BE2C (cell line): ENCODE measurements around the gene ASTN2.

Source experiments
- DNase-seq: peaks from one replicate; pipeline ENCODE4 v3.0.0-alpha.2; 2020
- H3K27me3 ChIP-seq: fragments of 250-450 bp; sonication (Bioruptor Pico); 2 replicates; pipeline ENCODE4 v1.5.1; 2020; ENCODE audit warnings: mild to moderate bottlenecking
- H3K36me3 ChIP-seq: fragments of 250-450 bp; sonication (Bioruptor Pico); 2 replicates; pipeline ENCODE4 v1.5.1; 2020; ENCODE audit warnings: mild to moderate bottlenecking
- H3K4me1 ChIP-seq: fragments of 250-450 bp; sonication (Bioruptor Pico); 2 replicates; pipeline ENCODE4 v1.5.1; 2020
- H3K4me3 ChIP-seq: 2 replicates; pipeline ENCODE4 v1.5.1; 2011; ENCODE audit warnings: low read depth, low read length
- H3K9me3 ChIP-seq: fragments of 250-450 bp; sonication (Bioruptor Pico); 2 replicates; pipeline ENCODE4 v1.5.1; 2020
- TF ChIP-seq, protein P1 (sequence below): IDR thresholded peaks from 2 replicates; pipeline ENCODE4 v1.5.1; 2012; ENCODE audit warnings: mild to moderate bottlenecking, low read depth, low read length

The ASTN2 gene

DNA sequence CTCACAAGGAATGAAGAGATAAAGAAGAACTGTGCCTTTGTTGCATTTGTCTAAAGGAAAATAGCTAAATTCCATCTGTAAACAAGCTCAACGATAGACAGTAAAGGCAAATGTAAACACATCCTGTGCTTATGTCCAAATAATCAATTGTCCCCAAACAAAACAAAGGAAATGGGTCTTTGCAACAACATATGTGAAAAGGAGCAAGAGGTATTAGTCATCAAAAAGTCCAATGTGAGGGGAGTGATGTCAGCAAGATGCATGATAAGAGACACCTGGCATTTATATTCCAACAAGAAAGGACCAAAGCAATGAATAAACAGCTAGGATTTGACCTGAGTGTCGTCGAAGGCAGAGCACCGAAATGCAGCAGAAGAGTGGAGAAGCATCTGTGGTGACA is 209.1 kb downstream of the ASTN2 start:
- Histone ChIP-seq H3K4me3 (no peak overlapping the region), H3K27me3 (no peaks in the 10 kb centered on the region), H3K4me1 (peaks cover 11% of the 10 kb centered on the region), H3K36me3 (peaks cover 41% of the 10 kb centered on the region), H3K9me3 (no peaks in the 10 kb centered on the region; the same call in 1 of the 2 replicates)
- no peak for DNase-seq
- TF ChIP-seq, protein P1, sequence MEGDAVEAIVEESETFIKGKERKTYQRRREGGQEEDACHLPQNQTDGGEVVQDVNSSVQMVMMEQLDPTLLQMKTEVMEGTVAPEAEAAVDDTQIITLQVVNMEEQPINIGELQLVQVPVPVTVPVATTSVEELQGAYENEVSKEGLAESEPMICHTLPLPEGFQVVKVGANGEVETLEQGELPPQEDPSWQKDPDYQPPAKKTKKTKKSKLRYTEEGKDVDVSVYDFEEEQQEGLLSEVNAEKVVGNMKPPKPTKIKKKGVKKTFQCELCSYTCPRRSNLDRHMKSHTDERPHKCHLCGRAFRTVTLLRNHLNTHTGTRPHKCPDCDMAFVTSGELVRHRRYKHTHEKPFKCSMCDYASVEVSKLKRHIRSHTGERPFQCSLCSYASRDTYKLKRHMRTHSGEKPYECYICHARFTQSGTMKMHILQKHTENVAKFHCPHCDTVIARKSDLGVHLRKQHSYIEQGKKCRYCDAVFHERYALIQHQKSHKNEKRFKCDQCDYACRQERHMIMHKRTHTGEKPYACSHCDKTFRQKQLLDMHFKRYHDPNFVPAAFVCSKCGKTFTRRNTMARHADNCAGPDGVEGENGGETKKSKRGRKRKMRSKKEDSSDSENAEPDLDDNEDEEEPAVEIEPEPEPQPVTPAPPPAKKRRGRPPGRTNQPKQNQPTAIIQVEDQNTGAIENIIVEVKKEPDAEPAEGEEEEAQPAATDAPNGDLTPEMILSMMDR, result no peak

DNA sequence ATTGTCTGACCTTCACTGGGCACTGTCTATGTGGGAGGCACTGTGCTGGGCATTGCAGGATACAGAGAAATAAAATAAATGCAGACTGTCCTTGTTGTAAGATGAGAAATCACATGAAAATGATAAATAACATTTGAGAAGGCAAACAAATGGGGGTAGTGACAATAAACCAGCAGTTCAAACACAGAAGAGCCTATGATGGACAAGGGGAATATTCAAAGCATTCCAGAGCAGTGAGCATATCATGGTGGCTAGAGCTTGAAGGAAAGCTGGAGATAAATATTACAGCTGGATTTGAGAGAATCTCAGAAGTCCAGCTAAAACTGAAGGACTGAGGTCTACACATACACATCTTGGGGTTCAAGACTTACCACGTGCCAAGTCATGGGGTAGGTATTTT is 209.9 kb downstream of the ASTN2 start:
- Histone ChIP-seq H3K36me3 (peaks cover 39% of the 10 kb centered on the region), H3K9me3 (no peaks in the 10 kb centered on the region; the same call in 1 of the 2 replicates), H3K4me1 (peaks cover 11% of the 10 kb centered on the region), H3K4me3 (no peak overlapping the region), H3K27me3 (no peaks in the 10 kb centered on the region)
- DNase-seq, result no peak
- TF ChIP-seq, protein P1, result no peak

DNA sequence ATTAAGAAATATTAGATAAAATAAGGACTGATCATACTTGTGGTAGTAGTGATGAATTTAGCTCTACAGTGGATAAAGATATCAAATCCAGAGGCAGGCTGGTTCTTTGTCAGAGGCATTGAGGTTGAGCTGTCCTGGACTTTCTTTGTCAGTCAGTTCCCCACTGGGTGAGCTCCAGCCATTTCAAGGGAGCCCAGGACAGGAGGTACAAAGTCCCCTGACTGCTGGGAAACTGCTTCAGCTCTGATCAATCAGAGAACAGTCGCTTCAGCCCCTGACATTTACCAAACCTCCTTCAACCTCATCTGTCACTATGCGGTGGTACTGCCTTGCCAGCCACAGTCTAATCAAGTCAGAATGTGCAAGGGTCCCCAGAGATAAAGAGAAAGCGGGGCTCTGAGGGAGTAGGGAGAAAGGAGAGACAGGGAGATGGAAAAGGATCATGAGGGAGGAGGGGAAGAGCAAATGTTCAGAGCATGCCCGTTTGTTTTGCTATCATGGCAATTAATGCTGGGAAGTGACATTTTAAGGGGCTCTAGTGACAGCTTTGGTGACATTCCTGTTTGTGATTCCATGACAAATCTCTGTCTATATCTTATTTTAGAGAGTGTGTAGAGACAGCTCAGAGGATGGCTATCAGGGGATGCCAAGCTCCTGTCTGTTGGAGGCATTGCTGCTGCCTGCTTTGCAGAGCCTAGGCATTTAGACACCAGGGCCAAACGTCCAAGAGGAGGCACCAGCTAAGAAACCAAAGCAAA is 223.2 kb downstream of the ASTN2 start:
- TF ChIP-seq, protein P1, result no peak
- Histone ChIP-seq H3K4me1 (peaks cover 43% of the 10 kb centered on the region), H3K9me3 (no peaks in the 10 kb centered on the region), H3K27me3 (no peaks in the 10 kb centered on the region), H3K4me3 (no peak overlapping the region), H3K36me3 (peaks cover 10% of the 10 kb centered on the region)
- no peak for DNase-seq

DNA sequence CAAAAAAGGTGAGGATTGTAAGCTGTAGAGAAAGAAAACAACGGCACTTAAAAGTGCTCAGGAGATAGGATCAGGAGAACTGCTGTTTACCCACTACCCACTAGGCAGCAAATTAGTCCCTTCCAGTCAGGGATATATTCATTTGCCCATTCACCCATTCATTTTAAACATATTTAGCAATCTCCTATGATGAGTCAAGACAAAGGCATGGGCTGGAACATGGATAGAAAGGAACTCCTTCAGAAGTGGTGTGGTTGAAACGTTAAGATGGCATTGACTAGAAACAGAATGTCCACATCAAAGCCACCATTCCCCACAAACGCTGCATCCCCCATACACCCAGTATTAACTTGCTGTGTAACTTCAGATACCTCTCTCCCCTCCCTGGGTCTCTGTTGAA is 225.7 kb downstream of the ASTN2 start:
- Histone ChIP-seq H3K9me3 (no peaks in the 10 kb centered on the region), H3K36me3 (no peaks in the 10 kb centered on the region), H3K4me1 (peaks cover 56% of the 10 kb centered on the region), H3K4me3 (no peak overlapping the region), H3K27me3 (no peaks in the 10 kb centered on the region)
- no peak for DNase-seq
- TF ChIP-seq, protein P1, result no peak

DNA sequence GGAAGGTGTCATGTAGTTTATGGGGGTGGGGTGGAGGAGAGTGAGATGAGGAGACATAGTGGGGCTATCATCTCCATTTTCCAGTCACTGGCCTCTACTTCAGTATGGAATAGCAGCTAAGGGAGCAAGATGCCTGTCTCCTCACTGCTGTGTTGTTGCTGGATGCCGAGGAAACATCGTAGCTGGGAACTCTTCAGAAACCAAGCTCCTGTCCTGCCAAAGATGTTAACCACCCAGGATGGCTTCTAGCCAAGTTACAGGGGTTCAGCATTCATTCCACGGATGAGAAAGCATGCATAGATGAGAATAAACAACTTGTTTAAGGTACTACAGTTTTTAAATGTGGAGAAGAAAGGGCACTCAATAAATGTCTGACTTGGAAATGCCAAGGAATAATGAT is 226.5 kb downstream of the ASTN2 start:
- H3K4me1 ChIP-seq, result peaks cover 62% of the 10 kb centered on the region
- DNase-seq, result no peak
- no peaks in the 10 kb centered on the region for H3K36me3 ChIP-seq
- H3K9me3 ChIP-seq, result no peaks in the 10 kb centered on the region
- no peak overlapping the region for H3K4me3 ChIP-seq
- TF ChIP-seq, protein P1, result no peak
- no peaks in the 10 kb centered on the region for H3K27me3 ChIP-seq

DNA sequence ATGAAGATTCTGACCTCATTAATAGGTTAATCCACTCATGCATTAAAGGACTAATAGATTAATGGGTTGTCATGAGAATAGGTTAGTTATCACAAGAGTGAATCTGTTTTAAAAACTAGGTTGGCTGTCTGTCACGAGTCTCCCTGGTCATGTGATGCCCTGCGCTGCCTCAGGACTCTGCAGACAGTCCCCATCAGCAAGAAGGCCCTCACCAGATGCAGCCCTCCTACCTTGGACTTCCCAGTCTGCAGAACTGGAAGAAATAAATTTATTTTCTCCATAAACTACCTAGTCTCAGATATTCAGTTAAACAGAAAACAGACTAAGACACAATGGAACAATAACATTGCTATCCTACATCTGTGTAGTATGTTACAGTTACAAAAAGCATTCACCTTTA is 227.4 kb downstream of the ASTN2 start:
- peak; percentile 59 for DNase-seq
- H3K9me3 ChIP-seq, result no peaks in the 10 kb centered on the region
- H3K4me1 ChIP-seq, result peaks cover 64% of the 10 kb centered on the region
- TF ChIP-seq, protein P1, result no peak
- H3K36me3 ChIP-seq, result no peaks in the 10 kb centered on the region
- H3K27me3 ChIP-seq, result no peaks in the 10 kb centered on the region
- no peak overlapping the region for H3K4me3 ChIP-seq
